Measurements from ENCODE around the gene WIZ. TPM values are rescaled to one million over a fixed set of nuclear protein-coding genes. Genes with fewer than 3 reads are reported as not detected.

The WIZ gene
- total and polyA plus RNA-seq, 3 donors from 2014 or later, result 66.2 to 118 (median 109) TPM

MicroRNAs within 50 kb of the gene (microRNA counts, 767-probe panel; counts per million panel counts)
- microRNA hsa-miR-1470, result 0 to 152 counts per million in 2 donors

Small RNA genes within 50 kb of the gene (microRNA-seq; reads per million reads assigned to microRNA genes)
- 0 reads per million in 2 donors for gene MIR1470 (ENCODE audit: borderline number of aligned reads in 2 of 2, borderline replicate concordance in 1 of 2)

Small RNA genes within 50 kb of the gene (small RNA-seq; reads per million reads assigned to genes)
- 0 reads per million in 2 donors for gene MIR1470

Other genes with a start within 250 kb of the WIZ start
- gene NOTCH3, start 249.0 kb downstream of the WIZ start, total RNA-seq, result 10 to 100 TPM; 11.4 to 16.8 TPM
- 16.1 TPM for gene NOTCH3, start 249.0 kb downstream of the WIZ start, polyA plus RNA-seq (ENCODE audit: insufficient read depth, low read depth, low replicate concordance)
- gene EPHX3, start 217.5 kb downstream of the WIZ start, total RNA-seq, result 1 to 10 TPM; 1.1 to 1.4 TPM
- gene EPHX3, start 217.5 kb downstream of the WIZ start, polyA plus RNA-seq (ENCODE audit: insufficient read depth, low read depth, low replicate concordance), result 3.6 TPM
- 100 to 1,000 TPM; 106 to 109 TPM for gene BRD4, start 117.4 kb downstream of the WIZ start, total RNA-seq
- gene BRD4, start 117.4 kb downstream of the WIZ start, polyA plus RNA-seq (ENCODE audit: insufficient read depth, low read depth, low replicate concordance), result 59.2 TPM
- 10 to 100 TPM; 44.0 to 46.3 TPM for gene AKAP8, start 70.2 kb downstream of the WIZ start, total RNA-seq
- gene AKAP8, start 70.2 kb downstream of the WIZ start, polyA plus RNA-seq (ENCODE audit: insufficient read depth, low read depth, low replicate concordance), result 20.1 TPM
- 100 to 1,000 TPM; 334 to 399 TPM for gene AKAP8L, start 31.0 kb downstream of the WIZ start, total RNA-seq
- gene AKAP8L, start 31.0 kb downstream of the WIZ start, polyA plus RNA-seq (ENCODE audit: insufficient read depth, low read depth, low replicate concordance), result 131 TPM
- 1 to 10 TPM; 1.4 to 2.7 TPM for gene RASAL3, start 14.6 kb upstream of the WIZ start, total RNA-seq
- 2.0 TPM for gene RASAL3, start 14.6 kb upstream of the WIZ start, polyA plus RNA-seq (ENCODE audit: insufficient read depth, low read depth, low replicate concordance)
- gene PGLYRP2, start 29.5 kb upstream of the WIZ start, total RNA-seq, result 10 to 100 TPM; 43.7 to 44.4 TPM
- 27.8 TPM for gene PGLYRP2, start 29.5 kb upstream of the WIZ start, polyA plus RNA-seq (ENCODE audit: insufficient read depth, low read depth, low replicate concordance)
- 1 to 10 TPM; 2.1 to 5.8 TPM for gene CYP4F22, start 58.6 kb upstream of the WIZ start, total RNA-seq
- gene CYP4F22, start 58.6 kb upstream of the WIZ start, polyA plus RNA-seq (ENCODE audit: insufficient read depth, low read depth, low replicate concordance), result 2.5 TPM
- under 1 TPM; 0.31 to 0.71 TPM for gene CYP4F8, start 165.3 kb upstream of the WIZ start, total RNA-seq
- 0.17 TPM for gene CYP4F8, start 165.3 kb upstream of the WIZ start, polyA plus RNA-seq (ENCODE audit: insufficient read depth, low read depth, low replicate concordance)
- 1 to 10 TPM in 1 of 2 donors, under 1 TPM in 1; 0.74 to 1.0 TPM for gene CYP4F3, start 190.9 kb upstream of the WIZ start, total RNA-seq
- gene CYP4F3, start 190.9 kb upstream of the WIZ start, polyA plus RNA-seq (ENCODE audit: insufficient read depth, low read depth, low replicate concordance), result 1.4 TPM
- 1 to 10 TPM; 4.2 to 7.2 TPM for gene CYP4F12, start 223.1 kb upstream of the WIZ start, total RNA-seq
- gene CYP4F12, start 223.1 kb upstream of the WIZ start, polyA plus RNA-seq (ENCODE audit: insufficient read depth, low read depth, low replicate concordance), result 1.2 TPM